ENCODE data around the gene GJA5. TPM values are rescaled to one million over a fixed set of nuclear protein-coding genes. Genes with fewer than 3 reads are reported as not detected.

The GJA5 gene
- polyA plus RNA-seq, 2 of the 4 experiments (the other 2 are of a cell fraction) = not detected

DNA sequence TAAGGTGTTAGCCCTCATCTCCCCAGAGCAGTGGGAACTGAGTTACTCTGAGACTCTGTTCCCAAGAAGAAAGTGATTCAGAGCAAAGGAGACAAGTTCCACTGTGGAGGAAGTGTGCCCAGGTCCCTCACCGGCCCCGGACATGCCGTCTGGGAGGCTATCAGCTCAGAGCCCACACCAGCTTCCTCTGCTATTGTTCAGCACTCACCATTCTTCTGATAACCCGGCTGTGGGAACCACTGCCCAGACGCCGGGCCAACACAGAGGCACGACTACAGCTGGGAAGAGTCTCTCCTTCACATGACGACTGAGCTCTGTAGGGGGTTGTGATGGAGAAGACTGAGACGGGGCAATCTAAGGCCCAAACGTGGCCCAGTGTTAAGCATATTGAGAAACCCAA is 34.2 kb upstream of the GJA5 start:
- no peak for DNase-seq (ENCODE audit: low read depth in 1 of 2, low spot score in 1 of 2)
- Histone ChIP-seq H3K27ac (no peak overlapping the region), H3K4me2 (no peak overlapping the region), H3K4me1 (no peaks in the 10 kb centered on the region), H3K9me3 (no peaks in the 10 kb centered on the region), H3K4me3 (no peak overlapping the region)
- ChIA-PET POLR2A (no interaction called here), CTCF (interaction anchor here (0.9 kb wide), 1 partner anchor 55 kb away, joined by 3 read pairs; no protein-coding TSS in a partner anchor)
- no peak for FAIRE-seq
- TF ChIP-seq RAD21 (conservative IDR thresholded peaks at IDR 0.05 in 1 of 2, IDR thresholded peaks at IDR 0.05 in 1 of 2) = no peak
- TF ChIP-seq ZC3H11A (IDR thresholded peaks at IDR 0.05) = no peak
- TF ChIP-seq RARB (CRISPR knock-in tag; IDR thresholded peaks at IDR 0.05) = no peak
- ATAC-seq = no peak
- 40% methylated on average over 10 of the region's 10 CpGs for WGBS (ENCODE audit: missing lambda C conversion rate)

DNA sequence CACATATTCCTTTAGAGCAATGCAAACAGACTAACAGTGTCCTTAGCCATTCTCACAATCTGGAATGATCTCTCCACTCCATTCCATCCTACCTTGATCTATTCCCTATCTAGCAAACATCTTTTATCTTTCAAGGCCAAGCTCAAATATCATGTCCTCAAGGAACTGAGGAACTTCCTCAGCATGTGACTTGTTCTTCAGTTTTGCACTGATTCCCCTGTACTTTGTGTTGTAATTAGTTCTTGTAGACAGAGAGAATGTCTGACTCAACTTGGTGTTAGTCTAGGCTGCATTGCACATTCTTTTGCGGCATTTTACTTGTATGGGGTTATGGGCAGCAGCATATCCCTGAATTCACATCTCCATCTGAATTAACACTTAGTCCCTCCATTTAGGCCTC is 31.5 kb upstream of the GJA5 start:
- no peak for FAIRE-seq
- ChIA-PET CTCF (no interaction called here), POLR2A (no interaction called here)

DNA sequence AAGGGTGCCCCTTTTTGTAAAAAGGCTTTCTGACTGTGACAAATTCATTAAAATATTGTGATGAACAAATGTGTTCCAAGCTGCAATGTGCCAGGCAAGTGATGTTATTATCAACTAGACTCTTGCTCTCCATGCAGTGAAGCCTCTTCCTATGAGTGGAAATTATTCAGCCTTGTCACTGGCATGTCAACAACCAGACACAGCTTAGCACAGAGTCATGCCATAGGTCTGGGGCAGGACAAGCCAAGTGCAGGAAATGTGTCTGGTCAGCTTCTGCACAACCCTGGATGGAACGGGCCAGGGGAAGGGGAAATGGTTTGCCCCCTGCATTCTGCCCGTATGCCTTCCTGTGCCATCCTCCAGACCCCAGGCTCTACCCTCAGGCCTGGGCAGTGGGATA is 27.4 kb upstream of the GJA5 start:
- no peak overlapping the region for H3K4me3 ChIP-seq
- no peak overlapping the region for H3K4me2 ChIP-seq
- POLR2A ChIA-PET = no interaction called here
- H3K27ac ChIP-seq = no peak overlapping the region
- no peak for DNase-seq (ENCODE audit: low read depth in 1 of 2, low spot score in 1 of 2)
- H3K4me1 ChIP-seq = no peaks in the 10 kb centered on the region
- CTCF ChIA-PET = no interaction called here
- no peak for ATAC-seq
- no peaks in the 10 kb centered on the region for H3K9me3 ChIP-seq
- FAIRE-seq = no peak
- WGBS (ENCODE audit: missing lambda C conversion rate) = 24% methylated on average over 2 of the region's 2 CpGs
- TF ChIP-seq KDM5A (IDR thresholded peaks at IDR 0.05) = no peak
- TF ChIP-seq, protein P1, sequence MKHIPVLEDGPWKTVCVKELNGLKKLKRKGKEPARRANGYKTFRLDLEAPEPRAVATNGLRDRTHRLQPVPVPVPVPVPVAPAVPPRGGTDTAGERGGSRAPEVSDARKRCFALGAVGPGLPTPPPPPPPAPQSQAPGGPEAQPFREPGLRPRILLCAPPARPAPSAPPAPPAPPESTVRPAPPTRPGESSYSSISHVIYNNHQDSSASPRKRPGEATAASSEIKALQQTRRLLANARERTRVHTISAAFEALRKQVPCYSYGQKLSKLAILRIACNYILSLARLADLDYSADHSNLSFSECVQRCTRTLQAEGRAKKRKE (CRISPR knock-in tag; IDR thresholded peaks at IDR 0.05; ENCODE audit: low read depth) = no peak
- no peak for TF ChIP-seq POLR2A (IDR thresholded peaks at IDR 0.05; ENCODE audit: low read length)
- no peak for TF ChIP-seq MYC (IDR thresholded peaks at IDR 0.05; ENCODE audit: borderline replicate concordance, low read length)
- TF ChIP-seq BHLHE40 (IDR thresholded peaks at IDR 0.05; ENCODE audit: low read depth, low read length) = no peak
- no peak for TF ChIP-seq HDAC2 (IDR thresholded peaks at IDR 0.05)
- no peak for TF ChIP-seq CHD4 (IDR thresholded peaks at IDR 0.05; ENCODE audit: borderline replicate concordance)

More for the DNA sequence above, 31.5 kb upstream of the GJA5 start:
- DNase-seq (ENCODE audit: low read depth in 1 of 2, low spot score in 1 of 2) = no peak
- no peak overlapping the region for H3K4me2 ChIP-seq
- no peaks in the 10 kb centered on the region for H3K4me1 ChIP-seq
- ATAC-seq = no peak
- H3K4me3 ChIP-seq = no peak overlapping the region
- H3K27ac ChIP-seq = no peak overlapping the region
- no peaks in the 10 kb centered on the region for H3K9me3 ChIP-seq
- TF ChIP-seq FOSB (CRISPR knock-in tag; IDR thresholded peaks at IDR 0.05) = no peak
- TF ChIP-seq CEBPB (IDR thresholded peaks at IDR 0.05) = no peak
- no peak for TF ChIP-seq CHD4 (IDR thresholded peaks at IDR 0.05; ENCODE audit: borderline replicate concordance)
- no peak for TF ChIP-seq ZNF302 (CRISPR knock-in tag; IDR thresholded peaks at IDR 0.05)
- TF ChIP-seq, protein P1 (CRISPR knock-in tag; IDR thresholded peaks at IDR 0.05; ENCODE audit: low read depth) = no peak
- TF ChIP-seq SMC3 (IDR thresholded peaks at IDR 0.05) = no peak
- TF ChIP-seq, protein P2, sequence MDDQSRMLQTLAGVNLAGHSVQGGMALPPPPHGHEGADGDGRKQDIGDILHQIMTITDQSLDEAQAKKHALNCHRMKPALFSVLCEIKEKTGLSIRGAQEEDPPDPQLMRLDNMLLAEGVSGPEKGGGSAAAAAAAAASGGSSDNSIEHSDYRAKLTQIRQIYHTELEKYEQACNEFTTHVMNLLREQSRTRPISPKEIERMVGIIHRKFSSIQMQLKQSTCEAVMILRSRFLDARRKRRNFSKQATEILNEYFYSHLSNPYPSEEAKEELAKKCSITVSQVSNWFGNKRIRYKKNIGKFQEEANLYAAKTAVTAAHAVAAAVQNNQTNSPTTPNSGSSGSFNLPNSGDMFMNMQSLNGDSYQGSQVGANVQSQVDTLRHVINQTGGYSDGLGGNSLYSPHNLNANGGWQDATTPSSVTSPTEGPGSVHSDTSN (IDR thresholded peaks at IDR 0.05) = no peak
- no peak for TF ChIP-seq GATA3 (IDR thresholded peaks at IDR 0.05; ENCODE audit: borderline replicate concordance)
- no peak for TF ChIP-seq KDM5A (IDR thresholded peaks at IDR 0.05)
- no peak for TF ChIP-seq CHD2 (IDR thresholded peaks at IDR 0.05; ENCODE audit: low read length, partially characterized antibody)
- TF ChIP-seq MYC (IDR thresholded peaks at IDR 0.05; ENCODE audit: borderline replicate concordance, low read length) = no peak
- no peak for TF ChIP-seq HEYL (CRISPR knock-in tag; IDR thresholded peaks at IDR 0.05)
- TF ChIP-seq RAD21 (conservative IDR thresholded peaks at IDR 0.05 in 1 of 2, IDR thresholded peaks at IDR 0.05 in 1 of 2) = no peak
- TF ChIP-seq RFX5 (IDR thresholded peaks at IDR 0.05) = no peak
- TF ChIP-seq, protein P3, sequence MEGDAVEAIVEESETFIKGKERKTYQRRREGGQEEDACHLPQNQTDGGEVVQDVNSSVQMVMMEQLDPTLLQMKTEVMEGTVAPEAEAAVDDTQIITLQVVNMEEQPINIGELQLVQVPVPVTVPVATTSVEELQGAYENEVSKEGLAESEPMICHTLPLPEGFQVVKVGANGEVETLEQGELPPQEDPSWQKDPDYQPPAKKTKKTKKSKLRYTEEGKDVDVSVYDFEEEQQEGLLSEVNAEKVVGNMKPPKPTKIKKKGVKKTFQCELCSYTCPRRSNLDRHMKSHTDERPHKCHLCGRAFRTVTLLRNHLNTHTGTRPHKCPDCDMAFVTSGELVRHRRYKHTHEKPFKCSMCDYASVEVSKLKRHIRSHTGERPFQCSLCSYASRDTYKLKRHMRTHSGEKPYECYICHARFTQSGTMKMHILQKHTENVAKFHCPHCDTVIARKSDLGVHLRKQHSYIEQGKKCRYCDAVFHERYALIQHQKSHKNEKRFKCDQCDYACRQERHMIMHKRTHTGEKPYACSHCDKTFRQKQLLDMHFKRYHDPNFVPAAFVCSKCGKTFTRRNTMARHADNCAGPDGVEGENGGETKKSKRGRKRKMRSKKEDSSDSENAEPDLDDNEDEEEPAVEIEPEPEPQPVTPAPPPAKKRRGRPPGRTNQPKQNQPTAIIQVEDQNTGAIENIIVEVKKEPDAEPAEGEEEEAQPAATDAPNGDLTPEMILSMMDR (IDR thresholded peaks at IDR 0.05) = no peak
- TF ChIP-seq, protein P4, sequence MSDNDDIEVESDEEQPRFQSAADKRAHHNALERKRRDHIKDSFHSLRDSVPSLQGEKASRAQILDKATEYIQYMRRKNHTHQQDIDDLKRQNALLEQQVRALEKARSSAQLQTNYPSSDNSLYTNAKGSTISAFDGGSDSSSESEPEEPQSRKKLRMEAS (IDR thresholded peaks at IDR 0.05) = no peak
- TF ChIP-seq, protein P5, sequence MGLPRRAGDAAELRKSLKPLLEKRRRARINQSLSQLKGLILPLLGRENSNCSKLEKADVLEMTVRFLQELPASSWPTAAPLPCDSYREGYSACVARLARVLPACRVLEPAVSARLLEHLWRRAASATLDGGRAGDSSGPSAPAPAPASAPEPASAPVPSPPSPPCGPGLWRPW (IDR thresholded peaks at IDR 0.05) = no peak
- TF ChIP-seq HOXA7 (CRISPR knock-in tag; IDR thresholded peaks at IDR 0.05) = no peak
- TF ChIP-seq, protein P6, sequence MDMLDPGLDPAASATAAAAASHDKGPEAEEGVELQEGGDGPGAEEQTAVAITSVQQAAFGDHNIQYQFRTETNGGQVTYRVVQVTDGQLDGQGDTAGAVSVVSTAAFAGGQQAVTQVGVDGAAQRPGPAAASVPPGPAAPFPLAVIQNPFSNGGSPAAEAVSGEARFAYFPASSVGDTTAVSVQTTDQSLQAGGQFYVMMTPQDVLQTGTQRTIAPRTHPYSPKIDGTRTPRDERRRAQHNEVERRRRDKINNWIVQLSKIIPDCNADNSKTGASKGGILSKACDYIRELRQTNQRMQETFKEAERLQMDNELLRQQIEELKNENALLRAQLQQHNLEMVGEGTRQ (IDR thresholded peaks at IDR 0.05) = no peak
- no peak for TF ChIP-seq EP300 (IDR thresholded peaks at IDR 0.05)
- WGBS (ENCODE audit: missing lambda C conversion rate) = 78% methylated on average over 1 of the region's 1 CpG

Data from A549 (cell line).